ENCODE results near the gene ISG15. TPM values are rescaled to one million over a fixed set of nuclear protein-coding genes. Genes with fewer than 3 reads are reported as not detected.

ISG15 gene
- total and polyA plus RNA-seq, 9 of the 15 experiments (the other 6 are each of a cell fraction or from before 2014, with no cell fraction given): 0.40 to 58.3 (median 12.2) TPM

DNA sequence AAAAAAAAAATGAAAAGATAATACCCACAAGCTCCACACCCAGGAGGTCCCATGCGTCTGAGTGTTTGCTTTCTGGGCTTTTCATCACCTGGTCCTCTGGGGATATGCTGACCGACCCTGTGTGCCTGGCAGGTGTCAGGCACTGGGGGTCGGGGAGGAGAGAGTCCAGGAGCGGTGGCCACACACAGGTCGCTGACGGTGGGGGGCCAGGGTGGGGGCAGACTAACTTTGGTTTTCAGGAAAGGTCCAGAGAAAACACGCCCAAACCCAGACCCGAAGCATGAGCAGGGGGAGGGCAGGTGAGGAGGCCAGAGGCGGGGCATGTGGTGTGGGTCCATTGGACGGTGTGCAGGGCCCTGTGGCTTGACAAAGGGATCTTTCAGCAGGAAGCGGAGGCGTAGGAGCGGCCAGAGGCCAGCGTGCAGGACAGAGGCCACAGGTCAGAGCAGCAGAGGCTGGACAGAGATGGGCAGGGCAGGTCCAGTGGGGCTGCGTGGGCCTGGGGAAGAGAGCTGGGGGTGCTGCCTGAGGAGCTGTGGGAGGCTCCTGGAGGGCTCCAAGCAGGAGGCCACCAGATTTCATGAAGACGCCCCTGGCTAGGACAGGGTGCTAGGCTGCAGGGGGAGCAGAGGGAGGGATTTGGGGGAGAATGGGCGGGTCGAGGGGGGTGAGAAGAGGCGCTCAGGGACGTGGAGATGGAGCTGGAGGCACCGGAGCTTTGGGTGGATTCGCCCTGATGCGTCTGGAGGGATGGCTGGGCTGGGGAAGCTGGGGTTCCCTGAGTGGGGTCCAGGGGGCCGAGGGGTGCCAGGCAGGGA is 45.0 kb downstream of the ISG15 start (continued):
- TF ChIP-seq, protein P1, sequence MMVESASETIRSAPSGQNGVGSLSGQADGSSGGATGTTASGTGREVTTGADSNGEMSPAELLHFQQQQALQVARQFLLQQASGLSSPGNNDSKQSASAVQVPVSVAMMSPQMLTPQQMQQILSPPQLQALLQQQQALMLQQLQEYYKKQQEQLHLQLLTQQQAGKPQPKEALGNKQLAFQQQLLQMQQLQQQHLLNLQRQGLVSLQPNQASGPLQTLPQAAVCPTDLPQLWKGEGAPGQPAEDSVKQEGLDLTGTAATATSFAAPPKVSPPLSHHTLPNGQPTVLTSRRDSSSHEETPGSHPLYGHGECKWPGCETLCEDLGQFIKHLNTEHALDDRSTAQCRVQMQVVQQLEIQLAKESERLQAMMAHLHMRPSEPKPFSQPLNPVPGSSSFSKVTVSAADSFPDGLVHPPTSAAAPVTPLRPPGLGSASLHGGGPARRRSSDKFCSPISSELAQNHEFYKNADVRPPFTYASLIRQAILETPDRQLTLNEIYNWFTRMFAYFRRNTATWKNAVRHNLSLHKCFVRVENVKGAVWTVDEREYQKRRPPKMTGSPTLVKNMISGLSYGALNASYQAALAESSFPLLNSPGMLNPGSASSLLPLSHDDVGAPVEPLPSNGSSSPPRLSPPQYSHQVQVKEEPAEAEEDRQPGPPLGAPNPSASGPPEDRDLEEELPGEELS (CRISPR knock-in tag; IDR thresholded peaks at IDR 0.05; ENCODE audit: borderline replicate concordance): no peak
- TF ChIP-seq NFE2 (IDR thresholded peaks at IDR 0.05; ENCODE audit: low read depth) (no peak), RBM15 (IDR thresholded peaks at IDR 0.05; ENCODE audit: insufficient read depth, low read length) (no peak), NCOA1 (IDR thresholded peaks at IDR 0.05; ENCODE audit: low read depth) (no peak), NRF1 (conservative IDR thresholded peaks at IDR 0.05 in 1 of 2, IDR thresholded peaks at IDR 0.05 in 1 of 2) (peak; percentile 48; a peak in 3 of 4 replicates), CTBP1 (IDR thresholded peaks at IDR 0.05; ENCODE audit: borderline replicate concordance) (peak; percentile 62), ZNF224 (CRISPR knock-in tag; IDR thresholded peaks at IDR 0.05) (no peak), DACH1 (IDR thresholded peaks at IDR 0.05; ENCODE audit: partially characterized antibody) (no peak), ZNF124 (CRISPR knock-in tag; IDR thresholded peaks at IDR 0.05) (no peak), HEY1 (CRISPR knock-in tag; IDR thresholded peaks at IDR 0.05; ENCODE audit: borderline replicate concordance) (no peak), SNRNP70 (optimal IDR thresholded peaks at IDR 0.05; ENCODE audit: low read depth, low read length) (no peak), RBM34 (IDR thresholded peaks at IDR 0.05; ENCODE audit: borderline replicate concordance, insufficient read depth, low read length) (no peak), ZNF143 (CRISPR knock-in tag; IDR thresholded peaks at IDR 0.05) (no peak), NFIC (IDR thresholded peaks at IDR 0.05) (no peak), NCOA4 (IDR thresholded peaks at IDR 0.05; ENCODE audit: partially characterized antibody) (no peak), NFYB (IDR thresholded peaks at IDR 0.05; ENCODE audit: extremely low read depth, insufficient read length) (no peak), STAG1 (CRISPR knock-in tag; IDR thresholded peaks at IDR 0.05; ENCODE audit: borderline replicate concordance) (no peak), KAT7 (CRISPR knock-in tag; IDR thresholded peaks at IDR 0.05; ENCODE audit: borderline replicate concordance) (no peak)
- TF ChIP-seq, protein P2, sequence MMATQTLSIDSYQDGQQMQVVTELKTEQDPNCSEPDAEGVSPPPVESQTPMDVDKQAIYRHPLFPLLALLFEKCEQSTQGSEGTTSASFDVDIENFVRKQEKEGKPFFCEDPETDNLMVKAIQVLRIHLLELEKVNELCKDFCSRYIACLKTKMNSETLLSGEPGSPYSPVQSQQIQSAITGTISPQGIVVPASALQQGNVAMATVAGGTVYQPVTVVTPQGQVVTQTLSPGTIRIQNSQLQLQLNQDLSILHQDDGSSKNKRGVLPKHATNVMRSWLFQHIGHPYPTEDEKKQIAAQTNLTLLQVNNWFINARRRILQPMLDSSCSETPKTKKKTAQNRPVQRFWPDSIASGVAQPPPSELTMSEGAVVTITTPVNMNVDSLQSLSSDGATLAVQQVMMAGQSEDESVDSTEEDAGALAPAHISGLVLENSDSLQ (IDR thresholded peaks at IDR 0.05): no peak
- TF ChIP-seq, protein P3, sequence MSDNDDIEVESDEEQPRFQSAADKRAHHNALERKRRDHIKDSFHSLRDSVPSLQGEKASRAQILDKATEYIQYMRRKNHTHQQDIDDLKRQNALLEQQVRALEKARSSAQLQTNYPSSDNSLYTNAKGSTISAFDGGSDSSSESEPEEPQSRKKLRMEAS (CRISPR knock-in tag; IDR thresholded peaks at IDR 0.05): peak; percentile 86
- TF ChIP-seq, protein P4, sequence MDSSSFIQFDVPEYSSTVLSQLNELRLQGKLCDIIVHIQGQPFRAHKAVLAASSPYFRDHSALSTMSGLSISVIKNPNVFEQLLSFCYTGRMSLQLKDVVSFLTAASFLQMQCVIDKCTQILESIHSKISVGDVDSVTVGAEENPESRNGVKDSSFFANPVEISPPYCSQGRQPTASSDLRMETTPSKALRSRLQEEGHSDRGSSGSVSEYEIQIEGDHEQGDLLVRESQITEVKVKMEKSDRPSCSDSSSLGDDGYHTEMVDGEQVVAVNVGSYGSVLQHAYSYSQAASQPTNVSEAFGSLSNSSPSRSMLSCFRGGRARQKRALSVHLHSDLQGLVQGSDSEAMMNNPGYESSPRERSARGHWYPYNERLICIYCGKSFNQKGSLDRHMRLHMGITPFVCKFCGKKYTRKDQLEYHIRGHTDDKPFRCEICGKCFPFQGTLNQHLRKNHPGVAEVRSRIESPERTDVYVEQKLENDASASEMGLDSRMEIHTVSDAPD (CRISPR knock-in tag; IDR thresholded peaks at IDR 0.05): no peak
- TF ChIP-seq, protein P5, sequence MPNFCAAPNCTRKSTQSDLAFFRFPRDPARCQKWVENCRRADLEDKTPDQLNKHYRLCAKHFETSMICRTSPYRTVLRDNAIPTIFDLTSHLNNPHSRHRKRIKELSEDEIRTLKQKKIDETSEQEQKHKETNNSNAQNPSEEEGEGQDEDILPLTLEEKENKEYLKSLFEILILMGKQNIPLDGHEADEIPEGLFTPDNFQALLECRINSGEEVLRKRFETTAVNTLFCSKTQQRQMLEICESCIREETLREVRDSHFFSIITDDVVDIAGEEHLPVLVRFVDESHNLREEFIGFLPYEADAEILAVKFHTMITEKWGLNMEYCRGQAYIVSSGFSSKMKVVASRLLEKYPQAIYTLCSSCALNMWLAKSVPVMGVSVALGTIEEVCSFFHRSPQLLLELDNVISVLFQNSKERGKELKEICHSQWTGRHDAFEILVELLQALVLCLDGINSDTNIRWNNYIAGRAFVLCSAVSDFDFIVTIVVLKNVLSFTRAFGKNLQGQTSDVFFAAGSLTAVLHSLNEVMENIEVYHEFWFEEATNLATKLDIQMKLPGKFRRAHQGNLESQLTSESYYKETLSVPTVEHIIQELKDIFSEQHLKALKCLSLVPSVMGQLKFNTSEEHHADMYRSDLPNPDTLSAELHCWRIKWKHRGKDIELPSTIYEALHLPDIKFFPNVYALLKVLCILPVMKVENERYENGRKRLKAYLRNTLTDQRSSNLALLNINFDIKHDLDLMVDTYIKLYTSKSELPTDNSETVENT (CRISPR knock-in tag; IDR thresholded peaks at IDR 0.05): peak; percentile 52; the same call in 1 of the 2 replicates
